GM21423 (cell line): ENCODE results near the gene RAPH1.

ENCODE experiments used
- ATAC-seq: cut with Tn5 transposase; IDR thresholded peaks from one replicate; pipeline ENCODE4 v1.9.1; 2021; ENCODE audit warnings: mild to moderate bottlenecking, moderate library complexity; ENCODE audit not compliant: unreplicated experiment

The RAPH1 gene

GRCh38 chr2:203366639-203367466 is 168.2 kb downstream of the RAPH1 start:
- ATAC-seq: no peak

GRCh38 chr2:203361922-203362321 is 173.2 kb downstream of the RAPH1 start:
- ATAC-seq: no peak

- no peak for ATAC-seq
Observed at GRCh38 chr2:203361495-203361894, 173.6 kb downstream of the RAPH1 start.

- ATAC-seq: no peak
Observed at GRCh38 chr2:203360833-203361430, 174.2 kb downstream of the RAPH1 start.

- ATAC-seq: no peak
Observed at GRCh38 chr2:203359450-203359849, 175.7 kb downstream of the RAPH1 start.

- no peak for ATAC-seq
Observed at GRCh38 chr2:203354966-203355365, 180.1 kb downstream of the RAPH1 start.

GRCh38 chr2:203352604-203353255 is 182.4 kb downstream of the RAPH1 start:
- no peak for ATAC-seq

- ATAC-seq: no peak
Observed at GRCh38 chr2:203347375-203347774, 187.7 kb downstream of the RAPH1 start.

GRCh38 chr2:203346612-203347011 is 188.5 kb downstream of the RAPH1 start:
- no peak for ATAC-seq

- no peak for ATAC-seq
Observed at GRCh38 chr2:203344667-203345066, 190.4 kb downstream of the RAPH1 start.
